ENCODE measurements around the gene LRRD1.

GRCh38 chr7:92155108-92155739, 23.7 kb downstream of the LRRD1 start:
- TF ChIP-seq MYC (IDR thresholded peaks at IDR 0.05; ENCODE audit: insufficient read depth, insufficient read length, insufficient replicate concordance, low read length, severe bottlenecking), result no peak
- no peak for TF ChIP-seq ATF3 (IDR thresholded peaks at IDR 0.05; ENCODE audit: borderline replicate concordance, extremely low read depth, low read depth, low read length)

Measured in GM12878 (cell line).